ENCODE results near the gene EIF4E3.

DNA sequence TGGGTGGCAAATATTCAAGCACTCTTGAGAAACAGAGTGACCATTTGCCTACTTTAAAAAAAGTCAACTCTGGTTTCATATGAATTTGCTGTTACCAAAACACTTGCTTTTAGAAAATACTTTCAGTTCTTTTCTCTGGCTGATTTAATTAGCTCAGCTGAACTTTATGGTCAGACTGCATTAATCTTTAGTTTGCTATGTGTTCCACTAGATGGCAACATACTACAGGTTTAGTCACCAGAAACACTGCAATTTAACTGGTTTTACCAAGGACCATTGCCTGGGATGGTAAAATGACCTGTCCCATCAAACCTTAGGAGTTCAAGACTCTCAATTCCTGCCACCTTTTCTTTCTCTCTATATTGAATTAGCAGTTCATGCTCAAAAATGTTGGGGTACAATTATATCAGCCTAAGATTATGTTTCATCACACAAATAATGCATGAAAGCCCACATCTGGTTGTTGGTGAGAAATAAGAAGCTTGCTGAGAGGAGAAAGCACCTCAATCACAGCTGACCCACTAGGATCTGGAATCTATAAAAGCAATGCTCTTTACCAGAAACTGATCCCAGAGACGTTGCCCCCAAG is 14.2 kb downstream of the EIF4E3 start:
- TF ChIP-seq POLR2AphosphoS5 (IDR thresholded peaks at IDR 0.05; ENCODE audit: borderline replicate concordance, low read depth, low read length): no peak
- TF ChIP-seq EZH2 (IDR thresholded peaks at IDR 0.05): no peak

Measured in SK-N-MC (cell line).